ENCODE results near the gene PTGR3.

The PTGR3 gene

DNA sequence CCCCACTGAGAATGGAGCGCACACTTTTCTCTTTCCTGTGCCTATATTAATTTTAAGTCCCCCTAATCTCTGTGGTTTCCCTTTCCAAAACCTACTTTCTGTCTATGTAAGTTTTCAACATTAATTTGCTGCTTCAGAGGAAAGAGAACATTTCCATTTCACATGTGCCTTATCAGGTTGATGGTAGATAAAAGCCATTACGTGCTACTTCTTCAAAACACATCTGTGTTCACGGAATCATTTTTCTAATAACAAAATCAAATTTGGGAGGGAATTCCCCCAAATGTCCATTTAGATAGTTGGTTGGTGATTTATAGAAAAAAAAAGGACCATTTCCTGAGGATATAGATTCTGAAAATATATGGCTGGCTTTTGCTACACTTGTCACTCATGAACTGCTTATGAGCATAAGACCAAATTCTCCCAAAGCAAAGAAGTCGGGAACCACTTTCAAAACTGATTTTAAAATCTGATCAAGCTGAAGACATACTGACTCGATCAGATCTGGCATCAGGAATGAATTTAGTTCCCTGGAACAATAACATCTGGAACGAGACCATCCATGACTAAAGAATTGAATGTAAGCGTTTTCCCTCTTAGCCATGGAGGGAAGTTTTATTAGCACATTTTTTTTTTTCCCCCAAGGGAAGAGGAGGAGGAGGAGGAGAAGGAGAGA lies 8.2 kb downstream of the PTGR3 start:
- no peak for TF ChIP-seq ZNF138 (tag by site-specific recombination; IDR thresholded peaks at IDR 0.05; ENCODE audit: borderline replicate concordance)
- TF ChIP-seq, protein P1, sequence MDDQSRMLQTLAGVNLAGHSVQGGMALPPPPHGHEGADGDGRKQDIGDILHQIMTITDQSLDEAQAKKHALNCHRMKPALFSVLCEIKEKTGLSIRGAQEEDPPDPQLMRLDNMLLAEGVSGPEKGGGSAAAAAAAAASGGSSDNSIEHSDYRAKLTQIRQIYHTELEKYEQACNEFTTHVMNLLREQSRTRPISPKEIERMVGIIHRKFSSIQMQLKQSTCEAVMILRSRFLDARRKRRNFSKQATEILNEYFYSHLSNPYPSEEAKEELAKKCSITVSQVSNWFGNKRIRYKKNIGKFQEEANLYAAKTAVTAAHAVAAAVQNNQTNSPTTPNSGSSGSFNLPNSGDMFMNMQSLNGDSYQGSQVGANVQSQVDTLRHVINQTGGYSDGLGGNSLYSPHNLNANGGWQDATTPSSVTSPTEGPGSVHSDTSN (CRISPR knock-in tag; IDR thresholded peaks at IDR 0.05), result no peak
- TF ChIP-seq GLIS1 (tag by site-specific recombination; IDR thresholded peaks at IDR 0.05), result no peak
- TF ChIP-seq, protein P2, sequence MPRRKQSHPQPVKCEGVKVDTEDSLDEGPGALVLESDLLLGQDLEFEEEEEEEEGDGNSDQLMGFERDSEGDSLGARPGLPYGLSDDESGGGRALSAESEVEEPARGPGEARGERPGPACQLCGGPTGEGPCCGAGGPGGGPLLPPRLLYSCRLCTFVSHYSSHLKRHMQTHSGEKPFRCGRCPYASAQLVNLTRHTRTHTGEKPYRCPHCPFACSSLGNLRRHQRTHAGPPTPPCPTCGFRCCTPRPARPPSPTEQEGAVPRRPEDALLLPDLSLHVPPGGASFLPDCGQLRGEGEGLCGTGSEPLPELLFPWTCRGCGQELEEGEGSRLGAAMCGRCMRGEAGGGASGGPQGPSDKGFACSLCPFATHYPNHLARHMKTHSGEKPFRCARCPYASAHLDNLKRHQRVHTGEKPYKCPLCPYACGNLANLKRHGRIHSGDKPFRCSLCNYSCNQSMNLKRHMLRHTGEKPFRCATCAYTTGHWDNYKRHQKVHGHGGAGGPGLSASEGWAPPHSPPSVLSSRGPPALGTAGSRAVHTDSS (tag by site-specific recombination; IDR thresholded peaks at IDR 0.05), result no peak
- TF ChIP-seq ZNF521 (tag by site-specific recombination; IDR thresholded peaks at IDR 0.05), result no peak
- TF ChIP-seq ZNF585B (tag by site-specific recombination; IDR thresholded peaks at IDR 0.05), result no peak
- no peak for TF ChIP-seq BCL11A (tag by site-specific recombination; IDR thresholded peaks at IDR 0.05; ENCODE audit: low read depth)
- TF ChIP-seq, protein P3, sequence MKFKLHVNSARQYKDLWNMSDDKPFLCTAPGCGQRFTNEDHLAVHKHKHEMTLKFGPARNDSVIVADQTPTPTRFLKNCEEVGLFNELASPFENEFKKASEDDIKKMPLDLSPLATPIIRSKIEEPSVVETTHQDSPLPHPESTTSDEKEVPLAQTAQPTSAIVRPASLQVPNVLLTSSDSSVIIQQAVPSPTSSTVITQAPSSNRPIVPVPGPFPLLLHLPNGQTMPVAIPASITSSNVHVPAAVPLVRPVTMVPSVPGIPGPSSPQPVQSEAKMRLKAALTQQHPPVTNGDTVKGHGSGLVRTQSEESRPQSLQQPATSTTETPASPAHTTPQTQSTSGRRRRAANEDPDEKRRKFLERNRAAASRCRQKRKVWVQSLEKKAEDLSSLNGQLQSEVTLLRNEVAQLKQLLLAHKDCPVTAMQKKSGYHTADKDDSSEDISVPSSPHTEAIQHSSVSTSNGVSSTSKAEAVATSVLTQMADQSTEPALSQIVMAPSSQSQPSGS (tag by site-specific recombination; IDR thresholded peaks at IDR 0.05; ENCODE audit: low read depth), result no peak
- TF ChIP-seq ZNF404 (tag by site-specific recombination; IDR thresholded peaks at IDR 0.05), result no peak
- TF ChIP-seq, protein P4, sequence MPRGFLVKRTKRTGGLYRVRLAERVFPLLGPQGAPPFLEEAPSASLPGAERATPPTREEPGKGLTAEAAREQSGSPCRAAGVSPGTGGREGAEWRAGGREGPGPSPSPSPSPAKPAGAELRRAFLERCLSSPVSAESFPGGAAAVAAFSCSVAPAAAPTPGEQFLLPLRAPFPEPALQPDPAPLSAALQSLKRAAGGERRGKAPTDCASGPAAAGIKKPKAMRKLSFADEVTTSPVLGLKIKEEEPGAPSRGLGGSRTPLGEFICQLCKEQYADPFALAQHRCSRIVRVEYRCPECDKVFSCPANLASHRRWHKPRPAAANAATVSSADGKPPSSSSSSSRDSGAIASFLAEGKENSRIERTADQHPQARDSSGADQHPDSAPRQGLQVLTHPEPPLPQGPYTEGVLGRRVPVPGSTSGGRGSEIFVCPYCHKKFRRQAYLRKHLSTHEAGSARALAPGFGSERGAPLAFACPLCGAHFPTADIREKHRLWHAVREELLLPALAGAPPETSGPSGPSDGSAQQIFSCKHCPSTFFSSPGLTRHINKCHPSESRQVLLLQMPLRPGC (tag by site-specific recombination; IDR thresholded peaks at IDR 0.05), result no peak
- TF ChIP-seq ZBTB7A (tag by site-specific recombination; IDR thresholded peaks at IDR 0.05; ENCODE audit: low read depth), result no peak
- TF ChIP-seq ZNF510 (tag by site-specific recombination; IDR thresholded peaks at IDR 0.05; ENCODE audit: insufficient replicate concordance), result no peak
- TF ChIP-seq, protein P5, sequence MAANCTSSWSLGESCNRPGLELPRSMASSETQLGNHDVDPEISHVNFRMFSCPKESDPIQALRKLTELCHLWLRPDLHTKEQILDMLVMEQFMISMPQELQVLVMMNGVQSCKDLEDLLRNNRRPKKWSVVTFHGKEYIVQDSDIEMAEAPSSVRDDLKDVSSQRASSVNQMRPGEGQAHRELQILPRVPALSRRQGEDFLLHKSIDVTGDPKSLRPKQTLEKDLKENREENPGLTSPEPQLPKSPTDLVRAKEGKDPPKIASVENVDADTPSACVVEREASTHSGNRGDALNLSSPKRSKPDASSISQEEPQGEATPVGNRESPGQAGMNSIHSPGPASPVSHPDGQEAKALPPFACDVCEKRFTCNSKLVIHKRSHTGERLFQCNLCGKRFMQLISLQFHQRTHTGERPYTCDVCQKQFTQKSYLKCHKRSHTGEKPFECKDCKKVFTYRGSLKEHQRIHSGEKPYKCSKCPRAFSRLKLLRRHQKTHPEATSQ (tag by site-specific recombination; IDR thresholded peaks at IDR 0.05), result no peak
- TF ChIP-seq HOXD13 (CRISPR knock-in tag; IDR thresholded peaks at IDR 0.05; ENCODE audit: borderline replicate concordance), result no peak
- TF ChIP-seq, protein P6, sequence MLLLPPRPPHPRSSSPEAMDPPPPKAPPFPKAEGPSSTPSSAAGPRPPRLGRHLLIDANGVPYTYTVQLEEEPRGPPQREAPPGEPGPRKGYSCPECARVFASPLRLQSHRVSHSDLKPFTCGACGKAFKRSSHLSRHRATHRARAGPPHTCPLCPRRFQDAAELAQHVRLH (tag by site-specific recombination; IDR thresholded peaks at IDR 0.05), result no peak
- TF ChIP-seq ZNF560 (tag by site-specific recombination; IDR thresholded peaks at IDR 0.05; ENCODE audit: borderline replicate concordance), result no peak
- no peak for TF ChIP-seq ZNF221 (tag by site-specific recombination; IDR thresholded peaks at IDR 0.05; ENCODE audit: borderline replicate concordance)
- TF ChIP-seq ZFP3 (tag by site-specific recombination; IDR thresholded peaks at IDR 0.05; ENCODE audit: low read depth), result no peak
- TF ChIP-seq ZNF514 (tag by site-specific recombination; IDR thresholded peaks at IDR 0.05), result no peak
- peaks cover 7% of the 10 kb centered on the region for H3K4me1 ChIP-seq (ENCODE audit: control insufficient read depth, insufficient read depth, low read length)
- H3K4me3 ChIP-seq (ENCODE audit: low read depth, low read length), result no peak overlapping the region
- no peaks in the 10 kb centered on the region for H3K9me3 ChIP-seq (ENCODE audit: control insufficient read depth, insufficient read depth, low read depth, low read length)
- no peak overlapping the region for H3K27ac ChIP-seq (ENCODE audit: extremely low read depth, low read depth, low read length)
- H3K36me3 ChIP-seq (ENCODE audit: control insufficient read depth in 2 of 2, insufficient read depth in 1 of 2, low read length in 2 of 2), result peaks cover 3 to 4% of the 10 kb centered on the region in 2 experiments; a peak in 2 of 3 replicates
- ChIA-PET CTCF (interaction anchor here (0.7 kb wide), 1 partner anchor 1383 kb away, joined by 3 read pairs; no protein-coding TSS in a partner anchor), POLR2A (no interaction called here)
